MM.1S (cell line): ENCODE measurements around the gene SEMA4B.

Source experiments
- DNase-seq: peaks from one replicate; pipeline ENCODE4 v3.0.0-alpha.2; 2015
- H2AFZ ChIP-seq: fragments of 300-600 bp; sonication (generic); 2 replicates; pipeline ENCODE4 v1.6.0; 2016; ENCODE audit warnings: antibody characterized with exemption, low read length
- H3F3A ChIP-seq: fragments of 300-600 bp; sonication (generic); 2 replicates; pipeline ENCODE4 v1.6.1; 2016; ENCODE audit warnings: mild to moderate bottlenecking, antibody characterized with exemption, low read length, moderate library complexity, mixed read lengths; ENCODE audit not compliant: insufficient read depth
- H3K27ac ChIP-seq: fragments of 300-600 bp; sonication (generic); 2 replicates; pipeline ENCODE4 v1.5.1; 2016; ENCODE audit warnings: mild to moderate bottlenecking, low read length
- H3K27me3 ChIP-seq: fragments of 300-600 bp; sonication (generic); replicated peaks from 2 replicates; pipeline ENCODE4 v1.6.0; 2016; ENCODE audit warnings: low read length; ENCODE audit not compliant: insufficient read depth
- H3K36me3 ChIP-seq: fragments of 300-600 bp; sonication (generic); replicated peaks from 2 replicates; pipeline ENCODE4 v1.6.1; 2016; ENCODE audit warnings: mild to moderate bottlenecking, low read length, mixed read lengths; ENCODE audit not compliant: insufficient read depth
- H3K4me1 ChIP-seq: fragments of 300-600 bp; sonication (generic); 2 replicates; pipeline ENCODE4 v1.6.1; 2016; ENCODE audit warnings: low read length, mixed read lengths
- H3K4me2 ChIP-seq: fragments of 300-600 bp; sonication (generic); 2 replicates; pipeline ENCODE4 v1.6.0; 2016; ENCODE audit warnings: low read depth, low read length
- H3K4me3 ChIP-seq: fragments of 300-600 bp; sonication (generic); 2 replicates; pipeline ENCODE4 v1.5.1; 2016; ENCODE audit warnings: low read length, mixed read lengths
- H3K79me2 ChIP-seq: fragments of 300-600 bp; sonication (generic); 2 replicates; pipeline ENCODE4 v1.6.1; 2016; ENCODE audit warnings: mixed run types, low read length, mixed read lengths
- H3K9ac ChIP-seq: fragments of 300-600 bp; sonication (generic); 2 replicates; pipeline ENCODE4 v1.6.1; 2016; ENCODE audit warnings: low read length, mixed read lengths
- H3K9me2 ChIP-seq: fragments of 300-600 bp; sonication (generic); replicated peaks from 2 replicates; pipeline ENCODE4 v1.6.1; 2016; ENCODE audit warnings: mild to moderate bottlenecking, low read length, mixed read lengths; ENCODE audit not compliant: insufficient read depth
- H3K9me3 ChIP-seq: fragments of 300-600 bp; sonication (generic); replicated peaks from 2 replicates; pipeline ENCODE4 v1.6.1; 2016; ENCODE audit warnings: mild to moderate bottlenecking, low read length, mixed read lengths; ENCODE audit not compliant: insufficient read depth
- H4K20me1 ChIP-seq: fragments of 300-600 bp; sonication (generic); 2 replicates; pipeline ENCODE4 v1.6.1; 2016; ENCODE audit warnings: mild to moderate bottlenecking, low read length, moderate library complexity, mixed read lengths; ENCODE audit not compliant: insufficient read depth
- EZH2 ChIP-seq: fragments of 300-600 bp; sonication (generic); optimal IDR thresholded peaks from 2 replicates; pipeline ENCODE3; 2017; ENCODE audit warnings: low read depth, mild to moderate bottlenecking, antibody characterized with exemption, low read length, mixed read lengths
- EZH2phosphoT487 ChIP-seq: fragments of 300-600 bp; sonication (generic); IDR thresholded peaks from 2 replicates; pipeline ENCODE4 v1.6.1; 2018; ENCODE audit warnings: antibody characterized with exemption, low read length
- TF ChIP-seq, protein P1 (sequence below): fragments of 300-600 bp; sonication (generic); IDR thresholded peaks from 2 replicates; pipeline ENCODE4 v1.5.1; 2016; ENCODE audit warnings: antibody characterized with exemption, low read length, mixed read lengths

The SEMA4B gene, protein sequence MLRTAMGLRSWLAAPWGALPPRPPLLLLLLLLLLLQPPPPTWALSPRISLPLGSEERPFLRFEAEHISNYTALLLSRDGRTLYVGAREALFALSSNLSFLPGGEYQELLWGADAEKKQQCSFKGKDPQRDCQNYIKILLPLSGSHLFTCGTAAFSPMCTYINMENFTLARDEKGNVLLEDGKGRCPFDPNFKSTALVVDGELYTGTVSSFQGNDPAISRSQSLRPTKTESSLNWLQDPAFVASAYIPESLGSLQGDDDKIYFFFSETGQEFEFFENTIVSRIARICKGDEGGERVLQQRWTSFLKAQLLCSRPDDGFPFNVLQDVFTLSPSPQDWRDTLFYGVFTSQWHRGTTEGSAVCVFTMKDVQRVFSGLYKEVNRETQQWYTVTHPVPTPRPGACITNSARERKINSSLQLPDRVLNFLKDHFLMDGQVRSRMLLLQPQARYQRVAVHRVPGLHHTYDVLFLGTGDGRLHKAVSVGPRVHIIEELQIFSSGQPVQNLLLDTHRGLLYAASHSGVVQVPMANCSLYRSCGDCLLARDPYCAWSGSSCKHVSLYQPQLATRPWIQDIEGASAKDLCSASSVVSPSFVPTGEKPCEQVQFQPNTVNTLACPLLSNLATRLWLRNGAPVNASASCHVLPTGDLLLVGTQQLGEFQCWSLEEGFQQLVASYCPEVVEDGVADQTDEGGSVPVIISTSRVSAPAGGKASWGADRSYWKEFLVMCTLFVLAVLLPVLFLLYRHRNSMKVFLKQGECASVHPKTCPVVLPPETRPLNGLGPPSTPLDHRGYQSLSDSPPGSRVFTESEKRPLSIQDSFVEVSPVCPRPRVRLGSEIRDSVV

DNA sequence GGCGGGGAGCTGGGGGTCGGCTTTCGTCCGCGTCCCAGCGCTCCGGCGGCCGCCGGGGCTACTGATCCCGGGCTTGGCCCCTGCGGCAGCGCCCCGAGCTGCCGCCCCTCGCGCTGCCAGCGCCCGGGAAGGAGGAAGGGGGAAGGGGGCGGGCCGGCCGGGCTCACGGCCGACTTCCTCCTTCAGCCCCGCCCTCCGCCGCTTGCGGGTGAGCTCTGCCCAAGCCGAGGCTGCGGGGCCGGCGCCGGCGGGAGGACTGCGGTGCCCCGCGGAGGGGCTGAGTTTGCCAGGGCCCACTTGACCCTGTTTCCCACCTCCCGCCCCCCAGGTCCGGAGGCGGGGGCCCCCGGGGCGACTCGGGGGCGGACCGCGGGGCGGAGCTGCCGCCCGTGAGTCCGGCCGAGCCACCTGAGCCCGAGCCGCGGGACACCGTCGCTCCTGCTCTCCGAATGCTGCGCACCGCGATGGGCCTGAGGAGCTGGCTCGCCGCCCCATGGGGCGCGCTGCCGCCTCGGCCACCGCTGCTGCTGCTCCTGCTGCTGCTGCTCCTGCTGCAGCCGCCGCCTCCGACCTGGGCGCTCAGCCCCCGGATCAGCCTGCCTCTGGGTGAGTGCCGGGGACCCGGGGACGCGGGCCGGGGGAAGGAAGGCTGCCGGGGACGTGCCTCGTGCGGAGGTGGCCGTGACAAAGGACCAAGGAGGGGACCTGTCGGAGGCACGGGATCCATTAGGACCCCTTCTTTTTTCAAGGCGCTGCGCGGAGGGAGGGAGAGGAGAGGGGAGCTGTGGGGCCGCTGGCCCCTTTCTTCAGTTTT is at the start of gene SEMA4B:
SEMA4B (plus strand) TSS at position 201 of the 814 bp plus-strand sequence; CDS start at position 450, 249 bp downstream.
- no peak for TF ChIP-seq EZH2phosphoT487
- TF ChIP-seq, protein P1, sequence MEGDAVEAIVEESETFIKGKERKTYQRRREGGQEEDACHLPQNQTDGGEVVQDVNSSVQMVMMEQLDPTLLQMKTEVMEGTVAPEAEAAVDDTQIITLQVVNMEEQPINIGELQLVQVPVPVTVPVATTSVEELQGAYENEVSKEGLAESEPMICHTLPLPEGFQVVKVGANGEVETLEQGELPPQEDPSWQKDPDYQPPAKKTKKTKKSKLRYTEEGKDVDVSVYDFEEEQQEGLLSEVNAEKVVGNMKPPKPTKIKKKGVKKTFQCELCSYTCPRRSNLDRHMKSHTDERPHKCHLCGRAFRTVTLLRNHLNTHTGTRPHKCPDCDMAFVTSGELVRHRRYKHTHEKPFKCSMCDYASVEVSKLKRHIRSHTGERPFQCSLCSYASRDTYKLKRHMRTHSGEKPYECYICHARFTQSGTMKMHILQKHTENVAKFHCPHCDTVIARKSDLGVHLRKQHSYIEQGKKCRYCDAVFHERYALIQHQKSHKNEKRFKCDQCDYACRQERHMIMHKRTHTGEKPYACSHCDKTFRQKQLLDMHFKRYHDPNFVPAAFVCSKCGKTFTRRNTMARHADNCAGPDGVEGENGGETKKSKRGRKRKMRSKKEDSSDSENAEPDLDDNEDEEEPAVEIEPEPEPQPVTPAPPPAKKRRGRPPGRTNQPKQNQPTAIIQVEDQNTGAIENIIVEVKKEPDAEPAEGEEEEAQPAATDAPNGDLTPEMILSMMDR = no peak
- no peak for TF ChIP-seq EZH2
- H3K9me2 ChIP-seq = no peaks in the 10 kb centered on the region
- H3K9ac ChIP-seq = peak within 1 kb of the TSS; percentile 68; the same call in 1 of the 2 replicates
- no peaks in the 10 kb centered on the region for H3K36me3 ChIP-seq
- peaks cover 10% of the 10 kb centered on the region for H3K4me1 ChIP-seq
- no peaks in the 10 kb centered on the region for H3K9me3 ChIP-seq
- DNase-seq = peak; percentile 76
- H2AFZ ChIP-seq = peak within 1 kb of the TSS; percentile 67
- no peaks in the 10 kb centered on the region for H3K27me3 ChIP-seq
- H3K4me3 ChIP-seq = peak within 1 kb of the TSS; percentile 88
- H3K4me2 ChIP-seq = peak within 1 kb of the TSS; percentile 95
- H3K79me2 ChIP-seq = peaks cover 53% of the 10 kb centered on the region
- peaks cover 12% of the 10 kb centered on the region; the same call in 1 of the 2 replicates for H3F3A ChIP-seq
- H3K27ac ChIP-seq = no peak within 1 kb of the TSS
- H4K20me1 ChIP-seq = 0 out of 2 replicates have a peak, but pooled peaks cover under 1% of the 10 kb centered on the region

DNA sequence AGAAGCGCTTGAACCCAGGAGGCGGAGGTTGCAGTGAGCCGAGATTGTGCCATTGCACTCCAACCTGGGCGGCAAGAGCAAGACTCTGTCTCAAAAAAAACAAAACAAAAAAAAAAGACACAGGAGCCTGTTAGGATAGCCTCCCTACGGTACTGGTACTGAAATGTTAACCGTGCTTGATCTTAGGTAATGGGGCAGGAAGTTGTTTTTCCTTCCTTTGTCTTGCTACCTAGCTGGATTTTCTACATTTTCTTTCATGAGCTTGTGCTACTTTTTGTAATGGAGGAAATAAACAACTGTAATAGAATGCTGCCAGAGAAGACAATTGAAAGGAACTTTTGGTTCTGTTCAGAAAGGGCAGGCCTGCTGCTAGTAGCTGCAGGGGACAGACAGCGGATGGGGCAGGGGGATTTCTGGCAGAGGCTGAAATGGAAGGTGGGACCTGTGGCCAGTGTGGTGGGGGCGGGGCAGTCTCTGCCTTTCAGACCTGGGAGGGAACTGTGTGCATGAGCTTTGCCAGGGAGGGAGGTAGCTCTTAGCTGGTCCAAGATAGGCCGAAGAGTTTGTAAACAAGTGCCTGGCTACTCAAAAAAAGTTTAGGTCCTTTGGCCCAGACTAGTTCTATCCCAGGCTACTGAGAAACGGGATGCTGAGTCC is 49.0 kb upstream of the SEMA4B start:
- no peaks in the 10 kb centered on the region for H4K20me1 ChIP-seq
- H3K9me2 ChIP-seq = no peaks in the 10 kb centered on the region
- H3K9me3 ChIP-seq = no peaks in the 10 kb centered on the region
- no peaks in the 10 kb centered on the region for H3K27me3 ChIP-seq
- no peaks in the 10 kb centered on the region for H3K36me3 ChIP-seq
- no peak overlapping the region for H3K27ac ChIP-seq
- H3K4me2 ChIP-seq = no peak overlapping the region
- peaks cover 11% of the 10 kb centered on the region for H3F3A ChIP-seq
- no peak overlapping the region for H2AFZ ChIP-seq
- H3K4me1 ChIP-seq = peaks cover 11% of the 10 kb centered on the region
- H3K4me3 ChIP-seq = no peak overlapping the region
- no peaks in the 10 kb centered on the region for H3K79me2 ChIP-seq
- TF ChIP-seq EZH2 (no peak), EZH2phosphoT487 (no peak)
- TF ChIP-seq, protein P1 = no peak
- no peak overlapping the region for H3K9ac ChIP-seq
- DNase-seq = no peak

DNA sequence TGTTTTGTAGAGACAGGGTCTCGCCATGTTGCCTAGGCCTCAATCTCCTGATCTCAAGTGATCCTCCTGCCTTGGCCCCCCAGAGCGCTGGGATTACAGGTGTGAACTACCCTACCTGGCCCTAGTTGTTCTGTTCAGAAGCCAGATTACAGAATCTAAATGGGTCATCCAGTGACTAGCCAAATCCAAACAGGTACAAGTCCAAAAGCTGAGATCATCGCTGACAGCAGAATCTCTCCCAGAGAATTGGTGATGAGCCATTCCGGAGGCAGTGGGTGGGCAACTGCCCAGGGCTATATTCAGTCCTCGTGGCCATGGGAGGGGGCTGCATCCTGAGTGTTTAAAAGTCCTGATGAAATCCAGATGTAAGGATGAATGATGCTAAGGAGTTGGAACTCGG is 47.5 kb upstream of the SEMA4B start:
- H3K4me3 ChIP-seq = no peak overlapping the region
- H4K20me1 ChIP-seq = no peaks in the 10 kb centered on the region
- no peak for DNase-seq
- no peak overlapping the region for H3K4me2 ChIP-seq
- H3K4me1 ChIP-seq = peaks cover 13% of the 10 kb centered on the region
- no peaks in the 10 kb centered on the region for H3K27me3 ChIP-seq
- no peak overlapping the region for H2AFZ ChIP-seq
- no peak overlapping the region for H3K27ac ChIP-seq
- no peaks in the 10 kb centered on the region for H3K36me3 ChIP-seq
- TF ChIP-seq, protein P1 = no peak
- TF ChIP-seq EZH2 (no peak), EZH2phosphoT487 (no peak)
- no peaks in the 10 kb centered on the region for H3K9me3 ChIP-seq
- H3K9me2 ChIP-seq = no peaks in the 10 kb centered on the region
- peaks cover 18% of the 10 kb centered on the region for H3F3A ChIP-seq
- H3K9ac ChIP-seq = no peak overlapping the region
- H3K79me2 ChIP-seq = no peaks in the 10 kb centered on the region
